Suprapubic skin (tissue), 3 donors: ENCODE measurements around the gene TMEM130.

Experiments
- CTCF ChIP-seq, 2 donors: fragments of 200-600 bp in 1 of 2; fragments of 450-650 bp in 1 of 2; sonication (generic) in 1 of 2; IDR thresholded peaks; one replicate each; pipeline ENCODE4 v1.5.1; 2016 to 2019; ENCODE audit warnings: antibody characterized with exemption in 2 of 2, mild to moderate bottlenecking in 1 of 2, moderate library complexity in 1 of 2
- EP300 ChIP-seq: sonication (generic); formaldehyde crosslinking; IDR thresholded peaks from one replicate; pipeline ENCODE4 v1.6.1; 2017; ENCODE audit warnings: antibody characterized with exemption
- POLR2A ChIP-seq, 2 donors: fragments of 450-650 bp; IDR thresholded peaks; one replicate each; pipeline ENCODE4 v1.6.1; 2017; ENCODE audit warnings: antibody characterized with exemption in 2 of 2, mild to moderate bottlenecking in 2 of 2, moderate library complexity in 2 of 2

GRCh38 chr7:98917331-98917730, 47.5 kb upstream of the TMEM130 start:
- TF ChIP-seq CTCF (IDR thresholded peaks at IDR 0.05): no peak
- no peak for TF ChIP-seq POLR2A (IDR thresholded peaks at IDR 0.05)
- TF ChIP-seq EP300: no peak
